NB4 (cell line): ENCODE results near the gene TNXB.
"Not testable (repeated sequence)": the region's sequence is repeated elsewhere in the genome, so short reads cannot be mapped to it uniquely, and the experiment has no call there.

Experiments
- MYC ChIP-seq: IDR thresholded peaks from 2 replicates; pipeline ENCODE4 v1.6.1; 2011; ENCODE audit warnings: low read depth, low read length
- POLR2A ChIP-seq: IDR thresholded peaks from 2 replicates; pipeline ENCODE4 v1.6.1; 2011; ENCODE audit warnings: mild to moderate bottlenecking; ENCODE audit not compliant: insufficient read length; ENCODE audit errors: extremely low read depth
- TF ChIP-seq, protein P1 (sequence below): IDR thresholded peaks from one replicate; pipeline ENCODE4 v1.5.1; 2012; ENCODE audit warnings: low read depth, low read length
- TF ChIP-seq, protein P2 (sequence below): IDR thresholded peaks from 2 replicates; pipeline ENCODE4 v1.6.1; 2011; ENCODE audit warnings: low read depth, low read length

DNA sequence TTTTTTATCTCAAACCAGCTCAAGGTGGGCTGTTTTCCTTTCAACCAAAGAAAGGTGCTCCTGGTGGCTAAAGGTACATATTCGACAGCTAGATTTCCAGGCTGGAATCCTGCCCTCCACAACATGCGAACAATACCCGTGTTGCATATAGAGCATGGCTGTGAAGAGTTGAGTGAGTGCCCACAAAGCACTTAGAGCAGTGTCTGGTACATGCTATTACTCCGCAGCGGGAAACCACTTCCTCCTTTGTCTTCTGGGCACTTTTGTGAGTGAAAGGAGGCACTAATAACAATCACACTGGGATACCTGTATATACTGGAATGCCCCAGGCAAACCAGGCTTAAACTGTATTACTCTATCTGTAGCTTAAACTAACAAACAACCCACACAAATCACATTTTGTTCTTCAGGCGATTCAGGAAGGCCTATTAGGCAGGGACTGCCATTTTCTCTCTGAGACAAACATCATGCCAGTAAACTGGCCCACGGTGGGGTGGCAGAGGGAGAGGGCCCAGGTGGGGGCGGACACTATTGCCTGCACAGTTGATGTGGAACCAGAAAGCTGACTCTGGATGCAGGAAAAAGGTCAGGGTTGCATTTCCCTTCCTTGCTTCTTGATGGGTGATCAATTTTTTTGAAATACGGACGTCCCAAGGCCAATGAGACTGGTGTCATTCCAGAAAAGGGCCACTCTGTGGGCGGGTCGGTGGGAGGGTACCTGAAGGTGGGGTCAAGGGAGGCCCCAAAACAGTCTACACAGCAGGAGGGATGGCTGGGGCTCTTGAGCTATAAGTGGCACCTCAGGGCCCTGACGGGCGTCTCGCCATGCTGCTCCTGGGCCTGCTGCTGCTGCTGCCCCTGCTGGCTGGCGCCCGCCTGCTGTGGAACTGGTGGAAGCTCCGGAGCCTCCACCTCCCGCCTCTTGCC, 71.3 kb downstream of the TNXB start, which contains the start of gene CYP21A2:
- TF ChIP-seq, protein P1, sequence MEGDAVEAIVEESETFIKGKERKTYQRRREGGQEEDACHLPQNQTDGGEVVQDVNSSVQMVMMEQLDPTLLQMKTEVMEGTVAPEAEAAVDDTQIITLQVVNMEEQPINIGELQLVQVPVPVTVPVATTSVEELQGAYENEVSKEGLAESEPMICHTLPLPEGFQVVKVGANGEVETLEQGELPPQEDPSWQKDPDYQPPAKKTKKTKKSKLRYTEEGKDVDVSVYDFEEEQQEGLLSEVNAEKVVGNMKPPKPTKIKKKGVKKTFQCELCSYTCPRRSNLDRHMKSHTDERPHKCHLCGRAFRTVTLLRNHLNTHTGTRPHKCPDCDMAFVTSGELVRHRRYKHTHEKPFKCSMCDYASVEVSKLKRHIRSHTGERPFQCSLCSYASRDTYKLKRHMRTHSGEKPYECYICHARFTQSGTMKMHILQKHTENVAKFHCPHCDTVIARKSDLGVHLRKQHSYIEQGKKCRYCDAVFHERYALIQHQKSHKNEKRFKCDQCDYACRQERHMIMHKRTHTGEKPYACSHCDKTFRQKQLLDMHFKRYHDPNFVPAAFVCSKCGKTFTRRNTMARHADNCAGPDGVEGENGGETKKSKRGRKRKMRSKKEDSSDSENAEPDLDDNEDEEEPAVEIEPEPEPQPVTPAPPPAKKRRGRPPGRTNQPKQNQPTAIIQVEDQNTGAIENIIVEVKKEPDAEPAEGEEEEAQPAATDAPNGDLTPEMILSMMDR = not testable (repeated sequence)
- not testable (repeated sequence) for TF ChIP-seq POLR2A, MYC
- TF ChIP-seq, protein P2, sequence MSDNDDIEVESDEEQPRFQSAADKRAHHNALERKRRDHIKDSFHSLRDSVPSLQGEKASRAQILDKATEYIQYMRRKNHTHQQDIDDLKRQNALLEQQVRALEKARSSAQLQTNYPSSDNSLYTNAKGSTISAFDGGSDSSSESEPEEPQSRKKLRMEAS = not testable (repeated sequence)
